Ovary (tissue), 9 donors: ENCODE results near the gene KCNA4. TPM values are rescaled to one million over a fixed set of nuclear protein-coding genes. Genes with fewer than 3 reads are reported as not detected.

Experiments
- DNase-seq, 5 donors: peaks; one replicate each; pipeline ENCODE4 v3.0.0-alpha.2; 2019 to 2020
- H3K27ac ChIP-seq, 2 donors: fragments of 200-600 bp; one replicate each; pipeline versions ENCODE4 v1.5.1 to v1.8.0; 2019 to 2022
- H3K27me3 ChIP-seq: fragments of 200-600 bp; one replicate; pipeline ENCODE4 v1.8.0; 2022
- H3K36me3 ChIP-seq: fragments of 200-600 bp; sonication (generic); one replicate; pipeline ENCODE4 v1.5.1; 2019
- H3K4me1 ChIP-seq: one replicate; pipeline ENCODE4 v1.8.1; 2013; ENCODE audit warnings: mild to moderate bottlenecking, moderate library complexity; ENCODE audit not compliant: insufficient read depth
- H3K4me3 ChIP-seq: fragments of 200-600 bp; sonication (generic); one replicate; pipeline ENCODE4 v1.5.1; 2017
- H3K9me3 ChIP-seq, 2 donors: fragments of 200-600 bp in 1 of 2; sonication (generic) in 1 of 2; one replicate each; pipeline versions ENCODE4 v1.5.1 to v1.8.1; 2013 to 2019; ENCODE audit warnings: mild to moderate bottlenecking in 1 of 2, moderate library complexity in 1 of 2
- EP300 ChIP-seq: sonication (generic); formaldehyde crosslinking; IDR thresholded peaks from one replicate; pipeline ENCODE4 v1.6.1; 2017; ENCODE audit warnings: antibody characterized with exemption
- POLR2A ChIP-seq: fragments of 450-650 bp; IDR thresholded peaks from one replicate; pipeline ENCODE4 v1.6.1; 2017; ENCODE audit warnings: antibody characterized with exemption, mild to moderate bottlenecking, moderate library complexity
- WGBS, 3 donors: extraction: QIAGEN DNeasy Blood & Tissue Kit in 1 of 3; methylation state at CpG; one replicate each; pipeline versions ENCODE4 v1.1.5 to v1.1.7; 2013 to 2017; 5-methylcytosine and 5-hydroxymethylcytosine counted together
- intact Hi-C, 4 donors: fragments of 100-400 bp; cut with DNase I; formaldehyde crosslinking; loops; one replicate each; pipeline versions ENCODE4 v1.11.0 to v1.15.1; 2022 to 2023
- polyA plus RNA-seq, 2 donors: library from polyadenylated mRNA; stranded (reverse); fragments of 200-250 nt in 1 of 2; fragments of 350-450 nt in 1 of 2; fragmentation: Illumina TruSeq in 1 of 2; extraction: RNeasy Lipid Tissue Mini Kit (QIAGEN cat#74804) in 1 of 2; gene quantifications; one replicate each; pipeline ENCODE4 v1.2.3, GENCODE V29; 2013 to 2014
- total RNA-seq, 7 donors: library from RNA; depleted of rRNA in 2 of 7; stranded (reverse); fragments of >200 nt in 2 of 7; fragmentation: NEBNext Ultra II Directional in 3 of 7; extraction: Animal tissue kit (Norgen Biotek cat#: 25700) in 3 of 7; gene quantifications; one replicate each; pipeline versions ENCODE4 v1.1.0 to v1.2.4, GENCODE V29; 2016 to 2023
- TF ChIP-seq, protein P1 (sequence below), 3 donors: fragments of 450-650 bp in 2 of 3; fragments of 200-600 bp in 1 of 3; IDR thresholded peaks; one replicate each; pipeline versions ENCODE4 v1.5.1 to v1.8.0; 2016 to 2022; ENCODE audit warnings: antibody characterized with exemption in 3 of 3, mild to moderate bottlenecking in 1 of 3
- donor health status: DM: no; HTN: no; CAD: no; lungs with moderate emphysema.
- donor health status: DM: no; HTN: no; CAD: no.
- donor health status: Bipolar disorder and iron deficiency.
- donor health status: DM: yes; HTN: yes; CAD: no.
- donor health status: DM: no; HTN: no; CAD: no.
- donor health status: DM: yes; HTN: yes; CAD: no.

Gene KCNA4
- total and polyA plus RNA-seq, 9 donors = 0.06 to 1.6 (median 0.60) TPM; not detected in 4

DNA sequence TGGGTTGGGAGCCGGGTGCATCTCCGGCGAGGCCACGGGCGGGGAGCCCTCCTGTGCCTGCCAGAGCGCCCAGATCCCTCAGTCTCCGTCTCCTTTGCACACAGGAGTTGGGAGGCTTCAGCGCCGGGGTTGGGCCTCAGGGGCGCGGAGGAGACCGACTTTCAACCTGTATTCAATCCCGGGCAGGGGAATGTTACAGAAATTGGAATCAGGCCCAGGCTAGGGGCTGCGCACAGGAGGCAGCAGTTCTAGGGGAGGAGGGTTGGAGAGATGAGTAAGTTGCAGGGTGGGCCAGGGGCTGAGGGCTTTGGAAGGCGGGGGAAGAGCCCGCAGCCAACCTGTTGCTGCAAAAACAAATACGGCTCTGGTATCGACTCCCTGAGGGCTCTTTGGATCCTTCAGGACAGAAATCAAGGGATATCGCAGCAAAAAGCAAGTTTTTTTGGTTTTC is 640 bp upstream of the KCNA4 start:
- intact Hi-C loops = no loop called here
- Histone ChIP-seq H3K27ac (no peak overlapping the region), H3K9me3 (peaks cover 0 to 11% of the 10 kb centered on the region in 2 donors), H3K27me3 (no peaks in the 10 kb centered on the region), H3K4me3 (no peak overlapping the region), H3K36me3 (no peaks in the 10 kb centered on the region), H3K4me1 (no peaks in the 10 kb centered on the region)
- 8 to 14% (median 11%) methylated on average over 19 of the region's 19 CpGs for WGBS, 3 donors
- no peak for TF ChIP-seq EP300
- TF ChIP-seq, protein P1, sequence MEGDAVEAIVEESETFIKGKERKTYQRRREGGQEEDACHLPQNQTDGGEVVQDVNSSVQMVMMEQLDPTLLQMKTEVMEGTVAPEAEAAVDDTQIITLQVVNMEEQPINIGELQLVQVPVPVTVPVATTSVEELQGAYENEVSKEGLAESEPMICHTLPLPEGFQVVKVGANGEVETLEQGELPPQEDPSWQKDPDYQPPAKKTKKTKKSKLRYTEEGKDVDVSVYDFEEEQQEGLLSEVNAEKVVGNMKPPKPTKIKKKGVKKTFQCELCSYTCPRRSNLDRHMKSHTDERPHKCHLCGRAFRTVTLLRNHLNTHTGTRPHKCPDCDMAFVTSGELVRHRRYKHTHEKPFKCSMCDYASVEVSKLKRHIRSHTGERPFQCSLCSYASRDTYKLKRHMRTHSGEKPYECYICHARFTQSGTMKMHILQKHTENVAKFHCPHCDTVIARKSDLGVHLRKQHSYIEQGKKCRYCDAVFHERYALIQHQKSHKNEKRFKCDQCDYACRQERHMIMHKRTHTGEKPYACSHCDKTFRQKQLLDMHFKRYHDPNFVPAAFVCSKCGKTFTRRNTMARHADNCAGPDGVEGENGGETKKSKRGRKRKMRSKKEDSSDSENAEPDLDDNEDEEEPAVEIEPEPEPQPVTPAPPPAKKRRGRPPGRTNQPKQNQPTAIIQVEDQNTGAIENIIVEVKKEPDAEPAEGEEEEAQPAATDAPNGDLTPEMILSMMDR (IDR thresholded peaks at IDR 0.05) = no peak
- TF ChIP-seq POLR2A = no peak
- DNase-seq = no peak

DNA sequence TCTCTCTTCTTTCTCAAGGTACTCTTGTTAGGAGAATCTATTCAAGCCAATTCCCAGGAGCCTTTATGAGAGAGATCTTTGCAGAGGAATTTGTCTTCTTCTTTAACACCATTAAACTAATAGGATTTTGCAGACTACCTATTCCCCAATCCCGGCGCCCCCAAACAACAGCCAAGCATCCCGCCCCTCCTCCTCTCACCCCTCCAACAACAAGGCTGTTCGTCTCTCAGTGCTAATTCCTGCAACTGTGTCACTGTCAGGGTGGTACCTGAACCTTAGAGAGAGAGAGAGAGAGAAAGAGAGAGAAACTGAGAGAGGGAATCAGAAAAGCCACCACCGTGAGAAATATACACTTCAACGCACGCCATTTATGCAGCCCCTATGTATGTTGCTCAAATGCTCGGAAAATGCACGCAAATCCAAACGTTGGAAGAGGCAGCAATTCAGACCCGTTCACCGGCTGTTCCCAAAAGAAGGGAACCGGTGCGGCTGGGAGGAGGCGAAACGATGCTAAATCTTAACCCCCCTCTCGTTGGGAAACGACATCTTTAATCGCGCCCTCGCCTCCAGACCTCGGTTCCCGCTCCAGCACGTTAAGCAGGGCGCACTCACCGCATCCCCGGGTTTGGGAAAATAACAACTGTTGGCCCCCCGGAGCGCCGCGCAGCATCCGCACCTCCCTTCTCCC is 961 bp downstream of the KCNA4 start:
- Histone ChIP-seq H3K27me3 (no peaks in the 10 kb centered on the region), H3K36me3 (no peaks in the 10 kb centered on the region), H3K27ac (no peak overlapping the region), H3K9me3 (peaks cover 0 to 11% of the 10 kb centered on the region in 2 donors), H3K4me3 (no peak overlapping the region), H3K4me1 (no peaks in the 10 kb centered on the region)
- no peak for DNase-seq
- 2 to 5% (median 3%) methylated on average over 32 of the region's 32 CpGs for WGBS, 3 donors
- intact Hi-C loops = no loop called here
- TF ChIP-seq, protein P1 (IDR thresholded peaks at IDR 0.05) = no peak
- TF ChIP-seq EP300 (no peak), POLR2A (no peak)

DNA sequence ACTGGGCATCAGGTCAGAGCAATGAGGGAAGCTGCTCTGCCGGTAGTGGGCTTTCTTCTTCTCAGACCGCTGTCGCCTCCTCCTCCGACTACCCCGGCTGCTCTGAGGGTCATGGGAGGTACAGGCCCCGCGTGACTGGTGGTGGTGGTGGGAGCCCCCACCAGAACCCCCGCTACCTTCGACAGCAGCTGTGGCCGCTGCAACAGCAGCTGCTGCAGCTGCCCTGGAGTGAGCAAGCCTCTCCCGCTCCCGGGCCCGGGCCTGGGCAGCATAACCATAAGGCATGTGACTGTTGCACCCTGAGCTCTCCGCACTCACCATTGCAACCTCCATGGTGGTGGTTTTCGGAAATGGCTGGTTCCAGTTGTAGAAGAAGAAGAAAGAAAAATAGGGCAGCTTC is 4.5 kb downstream of the KCNA4 start:
- no peak for DNase-seq
- Histone ChIP-seq H3K9me3 (peaks cover 0 to 10% of the 10 kb centered on the region in 2 donors), H3K4me3 (no peak overlapping the region), H3K27ac (no peak overlapping the region), H3K36me3 (no peaks in the 10 kb centered on the region), H3K27me3 (no peaks in the 10 kb centered on the region), H3K4me1 (no peaks in the 10 kb centered on the region)
- TF ChIP-seq EP300 = no peak
- TF ChIP-seq POLR2A = no peak
- TF ChIP-seq, protein P1 (IDR thresholded peaks at IDR 0.05) = no peak
- 91 to 97% (median 94%) methylated on average over 15 of the region's 15 CpGs for WGBS, 3 donors
- intact Hi-C loops = no loop called here

DNA sequence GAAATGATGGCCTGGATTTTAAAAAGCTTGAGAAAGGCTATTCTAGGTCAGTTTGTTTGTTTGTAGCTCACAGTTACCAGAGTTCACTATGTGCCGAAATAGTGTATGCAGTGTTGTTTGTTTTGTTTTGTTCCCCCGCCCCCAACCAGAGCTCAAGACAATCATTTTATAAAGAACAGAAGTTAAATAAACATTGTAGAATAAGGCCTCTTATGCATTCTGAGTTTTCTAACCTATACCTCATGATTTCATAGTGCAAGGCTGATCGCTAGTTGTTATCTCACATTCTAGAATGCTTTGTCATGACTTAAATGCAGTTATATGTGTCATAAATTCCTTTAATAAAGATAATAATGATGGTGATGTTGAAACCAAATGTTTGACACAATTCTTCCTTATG is 7.8 kb downstream of the KCNA4 start:
- no peaks in the 10 kb centered on the region for H3K36me3 ChIP-seq
- intact Hi-C loops = no loop called here
- DNase-seq = no peak
- H3K27ac ChIP-seq = no peak overlapping the region
- WGBS, 3 donors = 57 to 78% (median 70%) methylated on average over 3 of the region's 3 CpGs
- H3K27me3 ChIP-seq = no peaks in the 10 kb centered on the region
- no peak for TF ChIP-seq EP300
- TF ChIP-seq, protein P1 (IDR thresholded peaks at IDR 0.05) = no peak
- no peak for TF ChIP-seq POLR2A
- no peaks in the 10 kb centered on the region for H3K9me3 ChIP-seq
- H3K4me3 ChIP-seq = no peak overlapping the region
- H3K4me1 ChIP-seq = no peaks in the 10 kb centered on the region
